ENCODE data around the gene UGCG.

DNA sequence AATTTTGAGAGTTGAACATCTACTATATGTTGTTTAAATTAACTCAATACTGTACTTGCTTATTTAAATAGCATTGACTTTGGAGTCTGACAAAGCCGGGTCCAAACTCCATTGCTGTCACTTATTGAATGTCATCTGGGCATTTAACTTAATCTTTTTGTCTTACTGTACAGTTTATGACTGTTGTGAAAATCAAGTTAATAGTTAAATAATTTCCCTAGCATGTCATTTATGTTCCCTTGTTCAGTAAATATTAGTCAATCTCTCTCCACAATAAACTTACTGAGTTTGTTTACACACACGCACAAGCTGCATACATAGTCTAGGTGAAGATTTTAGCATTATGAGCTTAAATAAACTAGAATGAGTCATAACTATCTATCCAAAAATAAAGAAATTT is 6.3 kb upstream of the UGCG start:
- TF ChIP-seq POLR2A (IDR thresholded peaks at IDR 0.05; ENCODE audit: extremely low read depth, insufficient read length) = no peak
- TF ChIP-seq, protein P1, sequence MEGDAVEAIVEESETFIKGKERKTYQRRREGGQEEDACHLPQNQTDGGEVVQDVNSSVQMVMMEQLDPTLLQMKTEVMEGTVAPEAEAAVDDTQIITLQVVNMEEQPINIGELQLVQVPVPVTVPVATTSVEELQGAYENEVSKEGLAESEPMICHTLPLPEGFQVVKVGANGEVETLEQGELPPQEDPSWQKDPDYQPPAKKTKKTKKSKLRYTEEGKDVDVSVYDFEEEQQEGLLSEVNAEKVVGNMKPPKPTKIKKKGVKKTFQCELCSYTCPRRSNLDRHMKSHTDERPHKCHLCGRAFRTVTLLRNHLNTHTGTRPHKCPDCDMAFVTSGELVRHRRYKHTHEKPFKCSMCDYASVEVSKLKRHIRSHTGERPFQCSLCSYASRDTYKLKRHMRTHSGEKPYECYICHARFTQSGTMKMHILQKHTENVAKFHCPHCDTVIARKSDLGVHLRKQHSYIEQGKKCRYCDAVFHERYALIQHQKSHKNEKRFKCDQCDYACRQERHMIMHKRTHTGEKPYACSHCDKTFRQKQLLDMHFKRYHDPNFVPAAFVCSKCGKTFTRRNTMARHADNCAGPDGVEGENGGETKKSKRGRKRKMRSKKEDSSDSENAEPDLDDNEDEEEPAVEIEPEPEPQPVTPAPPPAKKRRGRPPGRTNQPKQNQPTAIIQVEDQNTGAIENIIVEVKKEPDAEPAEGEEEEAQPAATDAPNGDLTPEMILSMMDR (IDR thresholded peaks at IDR 0.05; ENCODE audit: low read depth, low read length) = no peak
- TF ChIP-seq, protein P2, sequence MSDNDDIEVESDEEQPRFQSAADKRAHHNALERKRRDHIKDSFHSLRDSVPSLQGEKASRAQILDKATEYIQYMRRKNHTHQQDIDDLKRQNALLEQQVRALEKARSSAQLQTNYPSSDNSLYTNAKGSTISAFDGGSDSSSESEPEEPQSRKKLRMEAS (IDR thresholded peaks at IDR 0.05; ENCODE audit: low read depth, low read length) = no peak

Data from NB4 (cell line).